Loucy (cell line): ENCODE data around the gene DYNC1I2.
A peak's percentile ranks its signal among the peaks of the same experiment; 100 is the strongest.

Source experiments
- H2AFZ ChIP-seq: fragments of 200-600 bp; sonication (generic); 2 replicates; pipeline ENCODE4 v1.6.0; 2016; ENCODE audit warnings: antibody characterized with exemption, mild to moderate bottlenecking, low read length, moderate library complexity
- H3F3A ChIP-seq: fragments of 200-600 bp; 2 replicates; pipeline ENCODE4 v1.6.0; 2016; ENCODE audit warnings: antibody characterized with exemption, low read depth, mild to moderate bottlenecking
- H3K27me3 ChIP-seq: fragments of 200-600 bp; sonication (generic); 2 replicates; pipeline ENCODE4 v1.6.1; 2014; ENCODE audit warnings: low read length, mild to moderate bottlenecking; ENCODE audit not compliant: insufficient read depth, poor library complexity, severe bottlenecking
- H3K36me3 ChIP-seq: fragments of 200-600 bp; sonication (generic); 2 replicates; pipeline ENCODE4 v1.6.1; 2016; ENCODE audit warnings: low read length; ENCODE audit not compliant: insufficient read depth
- H3K4me1 ChIP-seq: fragments of 200-600 bp; sonication (generic); 2 replicates; pipeline ENCODE4 v1.5.1; 2014; ENCODE audit warnings: low read length, mild to moderate bottlenecking; ENCODE audit not compliant: insufficient read depth, poor library complexity, severe bottlenecking
- H3K4me2 ChIP-seq: fragments of 200-600 bp; sonication (generic); 2 replicates; pipeline ENCODE4 v1.6.0; 2014; ENCODE audit warnings: antibody characterized with exemption, low read length, low read depth, mild to moderate bottlenecking; ENCODE audit not compliant: poor library complexity, severe bottlenecking
- H3K4me3 ChIP-seq: fragments of 200-600 bp; sonication (generic); 2 replicates; pipeline ENCODE4 v1.5.1; 2014; ENCODE audit warnings: low read length, mild to moderate bottlenecking, mixed read lengths; ENCODE audit not compliant: poor library complexity, severe bottlenecking
- H3K79me2 ChIP-seq: fragments of 200-600 bp; sonication (generic); 2 replicates; pipeline ENCODE4 v1.6.1; 2014; ENCODE audit warnings: low read length; ENCODE audit not compliant: insufficient read depth
- H3K9ac ChIP-seq: fragments of 200-600 bp; sonication (generic); 2 replicates; pipeline ENCODE4 v1.6.0; 2014; ENCODE audit warnings: mild to moderate bottlenecking, low read depth, low read length, moderate library complexity; ENCODE audit not compliant: poor library complexity, severe bottlenecking
- H3K9me2 ChIP-seq: fragments of 200-600 bp; sonication (generic); replicated peaks from 2 replicates; pipeline ENCODE4 v1.6.1; 2016; ENCODE audit warnings: low read depth, low read length, mixed read lengths
- H3K9me3 ChIP-seq: fragments of 200-600 bp; sonication (generic); 2 replicates; pipeline ENCODE4 v1.6.1; 2014; ENCODE audit warnings: mild to moderate bottlenecking, antibody characterized with exemption, low read length, low read depth; ENCODE audit not compliant: insufficient read depth
- H4K20me1 ChIP-seq: fragments of 200-600 bp; sonication (generic); 2 replicates; pipeline ENCODE4 v1.6.0; 2014; ENCODE audit warnings: antibody characterized with exemption, low read length, mild to moderate bottlenecking; ENCODE audit not compliant: insufficient read depth, poor library complexity, severe bottlenecking
- EZH2phosphoT487 ChIP-seq: fragments of 200-600 bp; IDR thresholded peaks from 2 replicates; pipeline ENCODE4 v1.6.1; 2018; ENCODE audit warnings: antibody characterized with exemption, mild to moderate bottlenecking, moderate library complexity, borderline replicate concordance
- TF ChIP-seq, protein P1 (sequence below): fragments of 200-600 bp; sonication (generic); conservative IDR thresholded peaks from 2 replicates; pipeline ENCODE4 v1.5.1; 2014; ENCODE audit warnings: mild to moderate bottlenecking, antibody characterized with exemption, low read length

DYNC1I2 gene

DNA sequence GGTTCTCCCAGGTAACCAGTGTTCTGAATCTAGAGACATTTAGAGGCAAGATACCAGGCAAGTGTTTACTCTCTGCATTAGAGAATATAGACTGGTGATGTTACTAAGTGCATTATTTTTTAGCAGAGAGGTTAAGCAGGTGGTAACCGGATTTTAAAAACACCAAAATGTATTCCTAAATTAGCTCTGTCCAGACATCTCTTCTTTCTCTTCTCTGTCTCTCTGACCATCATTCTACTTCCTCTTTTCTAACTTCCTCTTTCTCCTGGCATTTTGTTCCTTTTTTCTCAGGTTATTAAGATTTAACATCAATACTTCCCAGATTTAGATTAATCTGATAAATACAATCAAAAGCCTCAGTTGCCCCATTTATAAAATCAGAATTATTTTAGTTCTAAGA, 31.7 kb upstream of the DYNC1I2 start:
- Histone ChIP-seq H3K27me3 (no peaks in the 10 kb centered on the region), H3K9me2 (no peaks in the 10 kb centered on the region), H4K20me1 (no peaks in the 10 kb centered on the region), H3K36me3 (no peaks in the 10 kb centered on the region), H3K9ac (no peak overlapping the region), H3K4me1 (no peaks in the 10 kb centered on the region), H3F3A (no peaks in the 10 kb centered on the region), H3K4me2 (no peak overlapping the region), H3K79me2 (no peaks in the 10 kb centered on the region), H2AFZ (peak overlapping the region; percentile 14; the same call in 1 of the 2 replicates), H3K9me3 (peaks cover 6% of the 10 kb centered on the region; the same call in 1 of the 2 replicates), H3K4me3 (no peak overlapping the region)
- TF ChIP-seq, protein P1, sequence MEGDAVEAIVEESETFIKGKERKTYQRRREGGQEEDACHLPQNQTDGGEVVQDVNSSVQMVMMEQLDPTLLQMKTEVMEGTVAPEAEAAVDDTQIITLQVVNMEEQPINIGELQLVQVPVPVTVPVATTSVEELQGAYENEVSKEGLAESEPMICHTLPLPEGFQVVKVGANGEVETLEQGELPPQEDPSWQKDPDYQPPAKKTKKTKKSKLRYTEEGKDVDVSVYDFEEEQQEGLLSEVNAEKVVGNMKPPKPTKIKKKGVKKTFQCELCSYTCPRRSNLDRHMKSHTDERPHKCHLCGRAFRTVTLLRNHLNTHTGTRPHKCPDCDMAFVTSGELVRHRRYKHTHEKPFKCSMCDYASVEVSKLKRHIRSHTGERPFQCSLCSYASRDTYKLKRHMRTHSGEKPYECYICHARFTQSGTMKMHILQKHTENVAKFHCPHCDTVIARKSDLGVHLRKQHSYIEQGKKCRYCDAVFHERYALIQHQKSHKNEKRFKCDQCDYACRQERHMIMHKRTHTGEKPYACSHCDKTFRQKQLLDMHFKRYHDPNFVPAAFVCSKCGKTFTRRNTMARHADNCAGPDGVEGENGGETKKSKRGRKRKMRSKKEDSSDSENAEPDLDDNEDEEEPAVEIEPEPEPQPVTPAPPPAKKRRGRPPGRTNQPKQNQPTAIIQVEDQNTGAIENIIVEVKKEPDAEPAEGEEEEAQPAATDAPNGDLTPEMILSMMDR, result no peak
- no peak for TF ChIP-seq EZH2phosphoT487

DNA sequence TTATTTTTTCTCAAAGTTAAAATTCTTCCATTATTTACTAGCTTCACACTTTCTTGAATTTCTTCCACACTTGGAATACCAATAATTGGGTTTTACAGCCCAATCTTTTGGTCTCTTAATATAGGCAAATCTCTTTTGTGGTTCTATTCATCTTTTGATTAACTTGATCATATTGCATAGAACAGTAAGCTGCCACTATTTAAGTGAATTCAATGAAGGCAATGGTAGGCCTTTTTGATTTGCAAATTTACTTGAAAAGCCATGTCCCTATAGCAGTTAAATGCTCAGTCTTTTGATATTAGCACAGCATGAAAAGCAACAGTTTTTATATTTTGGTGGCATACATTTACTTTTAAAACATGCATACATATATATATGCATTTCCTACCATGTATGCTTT, 20.2 kb upstream of the DYNC1I2 start:
- Histone ChIP-seq H3F3A (no peaks in the 10 kb centered on the region), H3K27me3 (no peaks in the 10 kb centered on the region), H2AFZ (no peak overlapping the region), H3K9ac (no peak overlapping the region), H3K4me2 (no peak overlapping the region), H3K9me2 (no peaks in the 10 kb centered on the region), H3K4me1 (no peaks in the 10 kb centered on the region), H3K4me3 (no peak overlapping the region), H3K36me3 (no peaks in the 10 kb centered on the region), H4K20me1 (no peaks in the 10 kb centered on the region), H3K79me2 (no peaks in the 10 kb centered on the region), H3K9me3 (no peaks in the 10 kb centered on the region)
- TF ChIP-seq EZH2phosphoT487, result no peak
- TF ChIP-seq, protein P1, result no peak

DNA sequence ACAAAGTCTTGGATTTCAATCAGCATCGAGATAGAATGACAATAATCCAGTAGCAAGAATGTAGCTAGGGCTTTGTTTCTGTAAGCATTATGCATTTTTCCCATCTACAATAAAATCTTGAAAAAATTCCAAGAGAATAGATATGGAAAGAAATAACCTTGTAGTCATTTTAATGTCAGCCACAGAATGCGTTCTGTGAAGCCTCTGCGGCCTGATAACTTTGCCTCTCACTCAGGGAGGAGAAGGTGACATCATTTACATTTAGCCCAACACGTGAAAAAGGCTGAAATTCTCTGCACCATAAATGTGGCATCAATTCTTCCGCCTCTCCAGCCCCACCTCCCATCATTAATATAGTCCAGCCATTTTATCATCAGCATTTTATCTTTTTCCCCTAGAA, 19.1 kb upstream of the DYNC1I2 start:
- Histone ChIP-seq H3F3A (no peaks in the 10 kb centered on the region), H3K9me2 (no peaks in the 10 kb centered on the region), H3K79me2 (no peaks in the 10 kb centered on the region), H3K36me3 (no peaks in the 10 kb centered on the region), H2AFZ (no peak overlapping the region), H3K9ac (no peak overlapping the region), H3K27me3 (no peaks in the 10 kb centered on the region), H3K4me1 (no peaks in the 10 kb centered on the region), H4K20me1 (no peaks in the 10 kb centered on the region), H3K4me3 (no peak overlapping the region), H3K4me2 (no peak overlapping the region), H3K9me3 (no peaks in the 10 kb centered on the region)
- TF ChIP-seq EZH2phosphoT487, result no peak
- TF ChIP-seq, protein P1, result no peak
